Smooth muscle cell (in vitro differentiated cells): Measurements from ENCODE around the gene ITPK1. TPM values are rescaled to one million over a fixed set of nuclear protein-coding genes. Genes with fewer than 3 reads are reported as not detected.

Experiments used
- DNase-seq: peaks from one replicate; lab custom pipeline; 2025; ENCODE audit not compliant: unreplicated experiment; lab: John Stamatoyannopoulos, UW
- H2AFZ ChIP-seq: fragments of 200-600 bp; sonication (generic); 2 replicates; pipeline ENCODE4 v1.6.0; 2016; ENCODE audit warnings: antibody characterized with exemption, low read depth, mild to moderate bottlenecking
- H3F3A ChIP-seq: fragments of 200-600 bp; sonication (generic); 2 replicates; pipeline ENCODE4 v1.6.0; 2017; ENCODE audit warnings: antibody characterized with exemption, low read depth
- H3K27ac ChIP-seq: fragments of 200-600 bp; sonication (generic); 2 replicates; pipeline ENCODE4 v1.5.1; 2016; ENCODE audit warnings: low read depth, mild to moderate bottlenecking
- H3K27me3 ChIP-seq: fragments of 200-600 bp; sonication (generic); 2 replicates; pipeline ENCODE4 v1.6.1; 2016; ENCODE audit warnings: low read depth, mild to moderate bottlenecking
- H3K36me3 ChIP-seq: fragments of 200-600 bp; sonication (generic); 2 replicates; pipeline ENCODE4 v1.5.1; 2016; ENCODE audit warnings: low read depth
- H3K4me1 ChIP-seq: fragments of 200-600 bp; sonication (generic); 2 replicates; pipeline ENCODE4 v1.5.1; 2016; ENCODE audit warnings: low read depth
- H3K4me2 ChIP-seq: fragments of 200-600 bp; sonication (generic); 2 replicates; pipeline ENCODE4 v1.6.0; 2016; ENCODE audit warnings: mild to moderate bottlenecking
- H3K4me3 ChIP-seq: fragments of 200-600 bp; sonication (generic); 2 replicates; pipeline ENCODE4 v1.5.1; 2016; ENCODE audit warnings: mild to moderate bottlenecking
- H3K79me2 ChIP-seq: fragments of 200-600 bp; sonication (generic); 2 replicates; pipeline ENCODE4 v1.6.0; 2016; ENCODE audit warnings: low read depth, mild to moderate bottlenecking
- H3K9ac ChIP-seq: fragments of 200-600 bp; sonication (generic); 2 replicates; pipeline ENCODE4 v1.6.0; 2016; ENCODE audit warnings: low read depth
- H3K9me3 ChIP-seq: fragments of 200-600 bp; sonication (generic); replicated peaks from 2 replicates; pipeline ENCODE4 v1.5.1; 2016; ENCODE audit warnings: low read depth
- H4K20me1 ChIP-seq: fragments of 200-600 bp; sonication (generic); 2 replicates; pipeline ENCODE4 v1.6.0; 2016; ENCODE audit warnings: low read depth
- CTCF ChIP-seq: fragments of 200-600 bp; sonication (generic); IDR thresholded peaks from 2 replicates; pipeline ENCODE4 v1.5.1; 2017; ENCODE audit warnings: borderline replicate concordance, mild to moderate bottlenecking, antibody characterized with exemption; ENCODE audit not compliant: insufficient read depth, poor library complexity, severe bottlenecking
- WGBS: methylation state at CpG from one replicate; pipeline ENCODE4 v1.1.7; 2016; ENCODE audit warnings: low lambda C conversion rate; 5-methylcytosine and 5-hydroxymethylcytosine counted together
- polyA plus RNA-seq: library from polyadenylated mRNA; unstranded; fragments of >200 nt; fragmentation: Nextera tagmentation; extraction: Ambion mirVana; gene quantifications from 2 replicates; pipeline ENCODE4 v1.2.1, GENCODE V29; 2016
- total RNA-seq: library from RNA; depleted of rRNA; stranded (reverse); fragments of >200 nt; gene quantifications from 2 replicates; pipeline ENCODE4 v1.2.3, GENCODE V29; 2014

ITPK1 gene
- total and polyA plus RNA-seq, 2 experiments from 2014 or later: 9.2 to 14.2 TPM

GRCh38 chr14:93079865-93080403 is 35.8 kb downstream of the ITPK1 start:
- Histone ChIP-seq H3K27ac (no peak overlapping the region), H3K4me1 (no peaks in the 10 kb centered on the region), H3K36me3 (no peaks in the 10 kb centered on the region), H3K4me2 (no peak overlapping the region), H3K9me3 (no peaks in the 10 kb centered on the region), H3K9ac (no peak overlapping the region), H4K20me1 (peaks cover 12% of the 10 kb centered on the region), H3K4me3 (no peak overlapping the region), H3F3A (no peaks in the 10 kb centered on the region), H3K27me3 (no peaks in the 10 kb centered on the region), H2AFZ (no peak overlapping the region), H3K79me2 (peaks cover 8% of the 10 kb centered on the region)
- TF ChIP-seq CTCF: no peak
- no peak for DNase-seq
- 91% methylated on average over 5 of the region's 5 CpGs for WGBS

GRCh38 chr14:93079321-93079720 is 36.4 kb downstream of the ITPK1 start:
- no peak for TF ChIP-seq CTCF
- Histone ChIP-seq H3K4me3 (no peak overlapping the region), H3K36me3 (no peaks in the 10 kb centered on the region), H3K27me3 (no peaks in the 10 kb centered on the region), H3F3A (no peaks in the 10 kb centered on the region), H3K4me1 (no peaks in the 10 kb centered on the region), H4K20me1 (peaks cover 12% of the 10 kb centered on the region), H2AFZ (no peak overlapping the region), H3K9me3 (no peaks in the 10 kb centered on the region), H3K79me2 (peaks cover 8% of the 10 kb centered on the region), H3K4me2 (no peak overlapping the region), H3K27ac (no peak overlapping the region), H3K9ac (no peak overlapping the region)
- 78% methylated on average over 9 of the region's 9 CpGs for WGBS
- no peak for DNase-seq

GRCh38 chr14:93078870-93079269 is 36.9 kb downstream of the ITPK1 start:
- H3K79me2 ChIP-seq: peaks cover 8% of the 10 kb centered on the region

More at GRCh38 chr14:93078870-93079269, 36.9 kb downstream of the ITPK1 start:
- Histone ChIP-seq H3K36me3 (no peaks in the 10 kb centered on the region), H3K4me1 (no peaks in the 10 kb centered on the region), H3K4me3 (no peak overlapping the region), H3K27me3 (no peaks in the 10 kb centered on the region), H3K4me2 (peak overlapping the region; percentile 4), H3K9me3 (no peaks in the 10 kb centered on the region), H4K20me1 (peaks cover 12% of the 10 kb centered on the region), H2AFZ (no peak overlapping the region), H3F3A (no peaks in the 10 kb centered on the region), H3K9ac (no peak overlapping the region), H3K27ac (no peak overlapping the region)
- no peak for TF ChIP-seq CTCF
- 39% methylated on average over 9 of the region's 9 CpGs for WGBS
- no peak for DNase-seq
